HepG2 (cell line): ENCODE measurements around the gene DNAJC18. TPM values are rescaled to one million over a fixed set of nuclear protein-coding genes. Genes with fewer than 3 reads are reported as not detected.

Experiments
- ARNTL ChIP-seq: sonication (generic); formaldehyde crosslinking; IDR thresholded peaks from 2 replicates; pipeline ENCODE4 v1.4.0; 2020; ENCODE audit warnings: mild to moderate bottlenecking, missing genetic modification reagents
- CREB1 ChIP-seq, 2 experiments: fragments of 450-650 bp in 1 of 2; IDR thresholded peaks; 2 replicates each; pipeline ENCODE4 v1.6.1; 2016 to 2017; ENCODE audit warnings: control low read depth in 1 of 2, mild to moderate bottlenecking in 1 of 2, missing compliant biosample characterization in 1 of 2, missing genetic modification characterization in 1 of 2
- CREM ChIP-seq, 2 experiments: sonication (generic) in 1 of 2; formaldehyde crosslinking in 1 of 2; IDR thresholded peaks; 2 replicates each; pipeline versions ENCODE4 v1.4.0 to v1.6.1; 2016 to 2020; ENCODE audit warnings: antibody characterized with exemption in 1 of 2, mild to moderate bottlenecking in 1 of 2, missing genetic modification reagents in 1 of 2
- E2F2 ChIP-seq: sonication (generic); formaldehyde crosslinking; IDR thresholded peaks from 2 replicates; pipeline ENCODE4 v1.4.0; 2020; ENCODE audit warnings: missing genetic modification reagents, borderline replicate concordance
- HMG20A ChIP-seq: IDR thresholded peaks from 2 replicates; pipeline ENCODE4 v1.6.1; 2016; ENCODE audit warnings: borderline replicate concordance
- KLF15 ChIP-seq: sonication (generic); formaldehyde crosslinking; IDR thresholded peaks from 2 replicates; pipeline ENCODE4 v1.8.1; 2023; ENCODE audit warnings: borderline replicate concordance, mild to moderate bottlenecking, inconsistent platforms, missing genetic modification reagents, mixed read lengths
- NCOA1 ChIP-seq: sonication (generic); formaldehyde crosslinking; IDR thresholded peaks from 2 replicates; pipeline ENCODE4 v1.9.0; 2021; ENCODE audit warnings: missing genetic modification reagents
- TEF ChIP-seq: sonication (generic); formaldehyde crosslinking; IDR thresholded peaks from 2 replicates; pipeline ENCODE4 v1.5.0; 2020; ENCODE audit warnings: missing genetic modification reagents
- ZFP62 ChIP-seq: sonication (generic); formaldehyde crosslinking; IDR thresholded peaks from 2 replicates; pipeline ENCODE4 v1.4.0; 2020; ENCODE audit warnings: missing genetic modification reagents
- ZNF280B ChIP-seq: sonication (generic); formaldehyde crosslinking; IDR thresholded peaks from 2 replicates; pipeline ENCODE4 v1.5.0; 2020; ENCODE audit warnings: missing genetic modification reagents, mild to moderate bottlenecking, borderline replicate concordance
- ZNF407 ChIP-seq: sonication (generic); formaldehyde crosslinking; IDR thresholded peaks from one replicate; pipeline ENCODE4 v1.5.1; 2020; ENCODE audit warnings: mild to moderate bottlenecking, missing genetic modification reagents; ENCODE audit errors: not compliant biosample characterization
- ZNF513 ChIP-seq: sonication (generic); formaldehyde crosslinking; conservative IDR thresholded peaks from 2 replicates; pipeline ENCODE4 v1.5.0; 2020; ENCODE audit warnings: missing genetic modification reagents
- ZNF543 ChIP-seq: sonication (generic); formaldehyde crosslinking; IDR thresholded peaks from 2 replicates; pipeline ENCODE4 v1.4.0; 2020; ENCODE audit warnings: mild to moderate bottlenecking, missing genetic modification reagents
- ZNF567 ChIP-seq: sonication (generic); formaldehyde crosslinking; IDR thresholded peaks from 2 replicates; pipeline ENCODE4 v1.8.1; 2023; ENCODE audit warnings: mild to moderate bottlenecking, missing genetic modification reagents, borderline replicate concordance
- ZNF790 ChIP-seq: sonication (generic); formaldehyde crosslinking; IDR thresholded peaks from 2 replicates; pipeline ENCODE4 v1.8.0; 2022; ENCODE audit warnings: missing genetic modification reagents, mild to moderate bottlenecking, borderline replicate concordance
- polyA plus RNA-seq, 8 experiments: library from polyadenylated mRNA; depleted of rRNA in 3 of 8; stranded (reverse) in 7 of 8; unstranded in 1 of 8; fragments of >200 nt; fragmentation: Illumina TruSeq in 4 of 8; extraction: Trizol in 4 of 8; gene quantifications; 2 replicates each; pipeline versions ENCODE4 v1.2.1 to v1.2.3, GENCODE V29; 2011 to 2016; ENCODE audit warnings: low read depth in 4 of 8, missing spikeins in 1 of 8, mixed read lengths in 1 of 8; ENCODE audit not compliant: insufficient read depth in 1 of 8
- total RNA-seq, 5 experiments: library from RNA; depleted of rRNA; stranded (reverse); fragments of >200 nt; fragmentation: Illumina TruSeq; extraction: Trizol; gene quantifications; 2 replicates each; pipeline ENCODE4 v1.2.3, GENCODE V29; 2016; ENCODE audit warnings: low read depth in 1 of 5

DNAJC18 gene
- total and polyA plus RNA-seq, 2 of the 13 experiments (the other 11 are each of a cell fraction or from before 2014, with no cell fraction given) = 6.5 to 6.6 TPM

GRCh38 chr5:139383275-139383992 lies 55.9 kb downstream of the DNAJC18 start, which contains the start of gene SLC23A1 (continued):
- TF ChIP-seq ZNF280B (CRISPR knock-in tag) (no peak), TEF (CRISPR knock-in tag) (no peak; the same call in 1 of the 2 replicates), ARNTL (CRISPR knock-in tag) (no peak), CREB1 (IDR thresholded peaks at IDR 0.05) (no peak), CREB1 (CRISPR knock-in tag; IDR thresholded peaks at IDR 0.05) (no peak), KLF15 (CRISPR knock-in tag) (no peak), NCOA1 (CRISPR knock-in tag) (no peak), CREM (IDR thresholded peaks at IDR 0.05) (no peak), CREM (CRISPR knock-in tag; IDR thresholded peaks at IDR 0.05) (no peak), E2F2 (CRISPR knock-in tag) (no peak), HMG20A (CRISPR knock-in tag) (no peak), ZNF790 (CRISPR knock-in tag) (no peak), ZNF407 (CRISPR knock-in tag) (no peak), ZNF513 (CRISPR knock-in tag) (no peak), ZNF567 (CRISPR knock-in tag) (no peak), ZNF543 (CRISPR knock-in tag) (peak; percentile 99), ZFP62 (CRISPR knock-in tag) (no peak)
